ENCODE results near the gene MKI67.
A peak's percentile ranks its signal among the peaks of the same experiment; 100 is the strongest.
"Not testable (repeated sequence)": the region's sequence is repeated elsewhere in the genome, so short reads cannot be mapped to it uniquely, and the experiment has no call there.

Gene MKI67
- total RNA-seq, result 0.52 to 0.78 reads per million in 2 experiments

DNA sequence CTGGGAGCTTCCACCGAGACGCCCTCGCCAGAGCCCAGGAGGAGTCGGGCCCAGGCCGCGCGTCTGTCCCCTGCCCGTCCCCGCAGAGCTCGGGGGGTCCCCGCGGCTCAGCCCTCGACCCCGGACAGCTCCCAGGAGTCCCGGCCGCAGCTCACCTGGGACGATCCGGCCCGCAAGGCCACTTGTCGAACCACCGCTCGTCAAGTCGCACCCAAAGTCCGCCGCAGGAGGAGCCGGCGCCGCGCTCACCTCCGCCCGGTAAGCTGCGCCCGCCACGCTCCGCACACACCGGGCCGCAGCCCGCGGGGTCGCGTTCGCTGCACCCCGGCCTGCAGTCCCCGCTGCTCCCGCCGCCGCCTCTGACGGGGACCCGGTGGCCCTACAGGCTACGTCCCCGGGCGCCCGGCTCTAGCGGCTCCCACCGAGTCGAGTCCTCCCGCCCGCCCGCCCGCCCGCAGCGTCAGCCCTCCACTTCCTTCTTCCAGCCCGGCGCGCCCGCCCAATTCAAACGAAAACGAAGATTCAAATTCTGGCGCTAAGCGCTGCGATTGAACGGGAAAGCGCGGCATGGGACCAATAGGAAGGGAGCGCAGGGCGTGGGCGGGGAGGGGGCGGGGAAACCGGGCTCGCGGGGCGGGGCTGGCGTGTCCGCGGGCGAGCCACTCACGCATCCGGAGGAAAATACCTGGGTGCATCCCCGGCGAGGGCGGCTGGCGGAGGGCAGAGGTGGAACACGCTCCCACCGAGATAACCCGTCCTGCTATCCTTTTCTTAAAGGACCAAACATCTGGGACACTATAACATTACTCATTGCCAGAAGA, at the start of gene MKI67:
MKI67 (minus strand) TSS at position 480 of the 821 bp plus-strand sequence. CDS start 756 bp downstream, outside the sequence.
- peak; percentile 81 for DNase-seq (ENCODE audit: low read depth)

DNA sequence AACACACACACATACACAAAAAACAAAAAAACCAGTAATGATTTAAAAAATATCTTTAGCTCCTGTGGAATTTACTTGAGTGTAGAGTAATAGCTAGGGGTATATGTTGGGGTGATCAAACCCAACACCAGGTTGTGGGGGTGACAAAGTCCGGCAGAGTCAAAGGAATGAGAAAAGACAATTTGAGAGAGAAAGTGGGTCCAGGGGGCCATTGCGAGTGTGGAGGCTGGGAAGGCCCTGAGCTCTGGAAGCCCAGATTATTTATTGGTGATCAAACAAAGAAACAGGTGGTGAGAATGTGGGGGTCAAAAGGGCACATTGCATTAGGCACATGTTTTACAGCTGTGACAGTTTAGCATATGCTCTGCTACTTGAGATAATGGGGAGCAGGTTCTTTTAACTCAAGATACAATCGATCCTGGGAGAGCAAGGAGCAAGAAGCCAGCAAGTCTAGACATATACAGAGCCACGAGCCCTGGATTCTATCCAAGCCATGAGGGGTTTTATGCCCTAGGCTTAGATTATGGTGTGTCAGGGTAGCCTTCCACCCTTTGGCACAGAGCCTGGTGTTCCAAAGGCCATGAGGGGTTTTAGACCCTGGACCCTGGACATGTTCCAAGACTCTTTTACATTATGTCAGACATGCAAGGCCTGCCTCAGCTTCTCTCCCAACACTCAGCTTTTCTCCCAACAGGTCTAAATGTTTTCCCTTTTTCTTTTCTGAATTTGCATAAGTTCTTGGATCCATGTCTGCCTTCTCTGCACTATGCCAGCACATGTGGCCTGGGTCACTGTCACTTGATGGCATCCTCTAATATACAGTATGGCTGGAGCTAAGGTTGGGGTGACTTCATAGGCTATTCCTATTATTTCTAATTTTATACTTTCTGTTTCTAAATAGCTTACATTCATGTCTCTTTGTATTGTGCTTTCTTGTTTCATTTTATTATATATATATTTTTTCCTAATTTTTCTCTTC, 48.6 kb upstream of the MKI67 start:
- no peak for DNase-seq (ENCODE audit: low read depth)

DNA sequence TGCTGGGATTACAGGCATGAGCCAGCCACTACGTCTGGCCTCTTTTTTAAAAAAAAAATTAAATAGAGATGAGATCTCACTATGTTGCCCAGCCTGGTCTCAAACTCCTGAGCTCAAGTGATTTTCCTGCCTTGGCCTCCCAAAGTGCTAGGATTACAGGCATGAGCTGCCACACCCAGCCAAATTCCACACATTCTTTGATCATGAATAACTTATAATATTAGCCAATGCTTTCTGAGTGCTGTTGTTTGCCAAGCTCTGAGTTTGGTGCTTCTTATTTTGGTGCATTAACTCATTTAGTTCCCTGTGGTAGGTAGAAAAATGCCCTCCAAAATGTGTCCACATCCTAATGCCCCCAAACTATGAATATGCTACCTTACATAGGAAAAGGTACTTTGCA, 47.2 kb upstream of the MKI67 start:
- DNase-seq (ENCODE audit: low read depth), result no peak

DNA sequence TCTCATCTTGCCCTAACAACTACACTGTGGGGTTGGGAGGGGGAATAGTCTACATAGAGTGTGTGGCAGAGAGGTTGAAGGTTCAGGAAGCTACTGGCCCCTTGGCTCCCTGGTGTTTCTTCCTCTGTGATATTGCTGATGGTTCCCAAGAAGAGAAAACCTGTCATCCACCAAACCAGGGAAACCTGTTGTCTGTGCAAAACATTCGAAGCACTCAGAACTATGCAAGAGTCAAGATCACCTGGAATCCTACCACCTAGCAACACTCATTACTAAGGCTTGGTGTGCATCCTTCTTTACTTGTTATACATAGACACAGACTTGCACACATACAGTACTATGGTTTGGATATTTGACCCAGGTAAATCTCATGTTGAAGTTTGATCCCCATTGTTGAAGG, 46.5 kb upstream of the MKI67 start:
- DNase-seq (ENCODE audit: low read depth), result no peak

- no peak for DNase-seq (ENCODE audit: low read depth)
These were observed 43.7 kb upstream of the MKI67 start for GRCh38 chr10:128169811-128170379.

DNA sequence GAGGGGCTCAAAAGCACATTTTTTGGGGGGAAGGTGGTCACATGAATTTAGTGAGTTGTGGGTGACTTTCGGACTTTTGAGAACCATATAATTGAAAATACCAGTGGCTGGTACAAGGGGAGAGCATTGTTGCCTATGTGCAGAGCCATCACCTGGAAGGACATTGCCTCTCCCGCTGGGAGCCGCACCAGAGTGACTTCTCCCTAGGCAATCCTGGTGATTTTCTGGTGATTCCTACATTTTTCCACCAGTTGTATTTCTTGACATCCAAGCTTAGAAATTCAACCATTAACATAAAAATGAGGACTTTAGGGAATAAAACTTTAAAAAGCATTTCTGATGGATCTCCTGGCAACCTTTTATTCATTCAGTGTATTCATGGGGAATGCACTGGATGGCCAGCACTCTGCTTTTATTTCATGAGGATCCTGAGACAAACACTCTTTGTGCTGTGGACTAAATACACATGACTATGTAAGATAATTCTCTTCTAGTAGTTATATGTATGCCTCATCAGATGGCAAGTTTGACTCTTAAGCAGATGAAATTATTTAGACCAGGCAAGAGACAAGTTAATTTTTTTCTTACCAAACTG, 41.8 kb upstream of the MKI67 start:
- no peak for DNase-seq (ENCODE audit: low read depth)

DNA sequence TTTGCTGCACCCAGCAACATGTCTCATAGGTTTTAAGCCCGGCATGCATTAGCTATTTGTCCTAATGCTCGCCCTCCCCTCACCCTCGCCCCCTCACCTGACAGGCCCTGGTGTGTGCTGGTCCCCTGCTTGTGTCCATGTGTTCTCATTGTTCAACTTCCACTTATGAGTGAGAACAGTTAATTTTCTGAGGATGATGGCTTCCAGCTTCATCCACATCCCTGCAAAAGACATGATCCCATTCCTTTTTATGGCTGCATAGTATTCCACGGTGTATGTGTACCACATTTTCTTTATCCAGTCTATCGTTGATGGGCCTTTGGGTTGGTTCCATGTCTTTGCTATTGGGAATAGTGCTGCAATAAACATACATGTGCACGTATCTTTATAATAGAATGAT, 40.9 kb upstream of the MKI67 start:
- not testable (repeated sequence) for DNase-seq (ENCODE audit: low read depth)

DNA sequence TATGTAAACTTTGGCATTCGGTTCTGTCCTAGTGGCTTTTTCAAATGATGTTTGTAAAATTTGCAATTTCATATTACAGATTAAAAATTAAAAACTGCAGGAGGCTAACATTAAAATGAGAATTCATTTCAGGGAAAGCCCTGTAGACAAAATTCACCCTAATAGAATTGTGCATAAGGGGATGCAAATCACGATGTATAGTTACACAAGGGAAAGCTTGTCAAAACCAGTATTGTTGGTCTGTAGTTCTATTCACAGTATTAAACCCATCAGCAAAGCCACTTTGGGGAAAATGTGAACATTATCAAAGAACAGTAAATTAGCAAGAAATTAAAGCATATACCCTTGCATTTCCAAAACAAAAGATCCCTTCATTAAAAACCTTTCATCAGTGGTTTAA, 39.9 kb upstream of the MKI67 start:
- no peak for DNase-seq (ENCODE audit: low read depth)

DNA sequence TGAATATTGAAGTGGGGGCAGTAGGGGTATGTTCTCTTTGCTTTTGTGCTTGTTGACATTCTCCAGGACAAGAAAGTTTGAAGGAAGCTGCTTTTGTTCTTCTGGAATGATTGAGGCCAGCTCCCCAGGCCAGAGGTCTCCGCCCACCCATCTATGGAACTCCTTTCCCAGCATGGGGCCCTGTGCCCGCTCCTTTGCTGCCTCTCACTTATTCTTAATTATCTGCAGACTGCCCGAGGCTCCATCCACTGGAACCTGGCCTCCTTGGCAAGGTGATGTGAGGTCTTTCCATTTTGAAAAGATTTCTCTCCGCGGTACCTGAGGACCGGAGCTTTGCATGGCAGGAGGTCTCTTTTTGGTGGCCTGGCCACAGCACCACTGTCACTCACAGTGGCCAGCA, 39.3 kb upstream of the MKI67 start:
- no peak for DNase-seq (ENCODE audit: low read depth)

DNA sequence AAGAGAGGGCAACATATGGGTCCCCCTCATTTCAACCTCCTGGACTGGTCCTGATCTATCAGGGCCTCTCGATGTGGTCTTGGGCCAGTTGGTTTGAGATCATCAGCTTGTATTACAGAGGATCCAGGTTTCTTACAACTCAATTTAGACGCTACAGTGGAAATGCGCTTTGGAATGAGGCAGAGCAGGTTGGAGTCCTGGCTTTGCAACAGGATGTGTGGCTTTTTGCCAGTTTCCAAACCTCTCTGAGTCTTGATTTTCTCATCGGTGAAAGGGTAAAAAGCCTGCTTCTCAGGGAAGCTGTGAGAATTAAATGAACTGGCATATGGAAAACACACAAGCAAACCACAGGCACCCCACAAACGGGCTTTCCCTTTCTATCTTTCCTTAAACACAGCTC, 37.5 kb upstream of the MKI67 start:
- no peak for DNase-seq (ENCODE audit: low read depth)

DNA sequence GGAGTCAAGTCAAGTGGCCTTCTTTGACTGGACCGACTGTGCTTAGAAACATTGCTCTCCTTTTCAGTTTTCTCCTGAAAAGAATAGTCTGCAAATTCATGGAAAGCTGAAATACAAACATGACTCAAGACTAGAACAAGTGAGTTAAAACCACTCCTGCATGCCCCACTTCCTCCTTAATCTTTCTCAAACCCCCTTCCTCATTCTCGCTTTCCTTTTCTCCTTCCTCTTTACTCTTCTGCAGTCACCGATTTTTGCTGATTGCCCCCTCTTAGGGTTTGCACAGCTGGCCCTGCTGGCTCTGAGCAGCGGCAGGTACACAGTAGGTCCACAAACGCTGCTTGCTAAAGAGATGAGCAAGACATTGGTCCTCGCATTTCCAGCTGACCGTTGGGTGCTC, 34.8 kb upstream of the MKI67 start:
- DNase-seq (ENCODE audit: low read depth), result no peak

GRCh38 chr10:128160297-128160711, 34.1 kb upstream of the MKI67 start:
- no peak for DNase-seq (ENCODE audit: low read depth)

- no peak for DNase-seq (ENCODE audit: low read depth)
These were observed 32.0 kb upstream of the MKI67 start for GRCh38 chr10:128158021-128158795.

DNA sequence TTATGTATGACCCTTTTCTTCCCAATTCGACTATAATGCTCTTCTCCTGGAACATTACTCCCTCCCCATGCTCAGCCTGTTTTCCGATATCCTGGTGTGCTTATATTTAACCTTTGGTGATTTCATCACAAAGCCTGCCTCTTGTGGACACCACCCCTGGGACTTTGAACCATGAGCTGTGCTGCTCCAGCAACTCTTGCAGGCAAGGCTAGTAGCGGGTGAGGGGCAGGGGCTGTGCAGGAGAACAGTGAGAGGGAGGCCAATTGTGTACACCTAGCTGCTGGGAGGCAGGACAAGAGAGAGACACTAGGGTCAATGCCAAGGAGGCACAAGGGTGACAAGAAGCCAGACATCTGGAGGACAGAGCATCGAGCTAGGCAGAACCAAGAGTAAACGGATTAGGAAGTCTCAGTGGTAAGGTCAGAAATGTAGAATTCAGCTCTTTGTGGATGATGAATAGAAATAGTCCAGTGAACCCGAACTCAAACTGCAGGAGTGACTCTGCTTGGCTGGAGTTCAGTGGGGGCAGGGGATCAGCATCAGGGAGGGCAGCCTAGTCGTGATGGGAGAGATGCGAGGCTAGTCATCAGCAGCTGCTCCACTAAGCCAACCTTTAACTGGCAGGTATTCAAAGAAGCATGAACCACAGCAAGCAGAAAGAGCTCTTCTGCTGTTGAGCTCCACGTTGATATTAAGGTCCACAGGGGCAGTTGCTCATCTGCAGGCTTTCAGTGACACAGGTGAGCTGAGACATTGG, 31.0 kb upstream of the MKI67 start:
- no peak for DNase-seq (ENCODE audit: low read depth)

DNA sequence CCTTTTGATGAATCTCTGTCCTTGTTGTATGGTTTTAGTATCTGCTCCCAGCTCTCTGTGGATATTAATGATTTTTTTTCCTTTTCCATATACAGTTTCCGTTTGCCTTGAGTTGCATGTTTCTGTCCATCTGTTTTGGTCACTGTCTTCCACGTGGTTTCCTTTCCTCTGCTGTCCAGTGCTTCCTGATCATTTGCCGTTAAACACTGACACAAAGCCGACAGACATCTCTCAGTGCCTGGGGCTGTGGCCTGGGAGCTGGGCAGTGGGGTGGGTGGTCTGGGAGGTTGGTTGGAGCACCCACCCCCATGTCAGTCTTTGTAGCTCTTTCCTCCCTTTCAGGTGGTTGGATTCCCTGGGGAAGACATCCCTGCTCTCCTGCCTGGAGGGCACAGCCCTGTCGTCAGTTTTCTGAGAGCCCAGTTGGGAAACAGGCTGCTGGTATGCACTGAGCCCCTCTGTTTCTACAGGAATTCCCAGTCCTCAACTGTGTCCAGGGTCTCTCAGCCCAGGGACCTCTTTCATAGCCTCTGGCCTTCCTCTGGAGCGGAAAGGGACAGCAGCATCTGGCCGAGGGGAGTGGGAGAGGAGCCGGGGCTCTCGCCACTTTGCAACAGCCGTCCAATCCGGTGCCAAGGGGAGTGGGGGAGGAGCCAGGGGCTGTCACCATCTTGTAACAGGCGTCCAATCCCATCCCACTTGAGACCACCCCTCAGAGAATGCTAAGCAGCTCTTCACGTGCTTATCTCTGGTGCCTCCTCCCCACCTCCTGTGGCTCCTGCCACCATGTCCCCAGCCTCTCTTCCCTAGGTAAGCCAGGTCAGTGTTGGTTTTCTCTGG, 26.7 kb upstream of the MKI67 start:
- DNase-seq (ENCODE audit: low read depth), result no peak

DNA sequence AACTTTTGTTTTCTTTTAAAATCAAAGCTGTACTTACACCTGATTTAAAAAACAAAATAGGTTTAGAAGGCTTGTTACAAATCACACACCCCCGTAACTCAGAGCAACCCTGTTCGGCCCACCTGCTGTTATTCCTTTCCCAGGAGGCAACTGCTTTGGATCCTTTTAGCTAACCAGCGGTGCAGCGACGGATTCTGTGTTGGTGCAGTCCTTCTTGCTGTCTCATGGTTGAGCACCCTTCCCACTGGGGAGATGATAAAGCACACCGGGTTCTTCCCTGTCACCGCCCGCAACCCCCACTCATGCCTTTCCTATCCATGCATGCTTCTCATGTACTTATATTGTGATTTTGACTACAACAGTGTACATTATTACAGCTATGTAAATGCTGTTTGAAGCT, 24.8 kb upstream of the MKI67 start:
- no peak for DNase-seq (ENCODE audit: low read depth)

- DNase-seq (ENCODE audit: low read depth), result no peak
These were observed 24.3 kb upstream of the MKI67 start for GRCh38 chr10:128150561-128150960.

GRCh38 chr10:128150045-128150493, 23.8 kb upstream of the MKI67 start:
- peak; percentile 74 for DNase-seq (ENCODE audit: low read depth)

GRCh38 chr10:128149267-128150014, 23.2 kb upstream of the MKI67 start:
- no peak for DNase-seq (ENCODE audit: low read depth)
